CD4-positive, CD25-positive, alpha-beta regulatory T cell (primary cell): Measurements from ENCODE around the gene TIMM10. TPM values are rescaled to one million over a fixed set of nuclear protein-coding genes. Genes with fewer than 3 reads are reported as not detected.

Experiments
- ATAC-seq, 2 donors: fragments of 150-1000 bp; cut with Tn5 transposase; one replicate each; pipeline ENCODE4 v1.10.0; 2021; ENCODE audit warnings: low read depth in 2 of 2, moderate number of reproducible peaks in 2 of 2, moderate library complexity in 1 of 2
- DNase-seq, 3 donors: peaks; one replicate each; pipeline versions ENCODE4 v3.0.0 to v3.0.0-alpha.2; 2012 to 2022; ENCODE audit warnings: mixed read lengths in 1 of 3
- H3K27ac ChIP-seq: one replicate; pipeline ENCODE4 v1.7.0; 2013; ENCODE audit warnings: mild to moderate bottlenecking, low read length; ENCODE audit not compliant: insufficient read depth, poor library complexity, severe bottlenecking
- H3K27me3 ChIP-seq: one replicate; pipeline ENCODE4 v1.7.0; 2013; ENCODE audit warnings: low read length; ENCODE audit not compliant: control insufficient read depth, insufficient read depth
- H3K36me3 ChIP-seq: one replicate; pipeline ENCODE4 v1.7.0; 2013; ENCODE audit warnings: mild to moderate bottlenecking, low read length, moderate library complexity; ENCODE audit not compliant: control insufficient read depth, insufficient read depth
- H3K4me1 ChIP-seq: 2 replicates; pipeline ENCODE4 v1.7.0; 2013; ENCODE audit warnings: mild to moderate bottlenecking, low read length; ENCODE audit not compliant: insufficient read depth, control insufficient read depth, poor library complexity, severe bottlenecking
- H3K4me3 ChIP-seq: one replicate; pipeline ENCODE4 v1.7.0; 2013; ENCODE audit warnings: low read depth, mild to moderate bottlenecking, low read length, moderate library complexity
- H3K9me3 ChIP-seq, 2 experiments: 1 replicate in 1 of 2; 2 replicates in 1 of 2; pipeline ENCODE4 v1.7.0; 2013; ENCODE audit warnings: low read length in 2 of 2, mild to moderate bottlenecking in 1 of 2, moderate library complexity in 1 of 2; ENCODE audit not compliant: control insufficient read depth in 2 of 2
- H3K27ac Mint-ChIP-seq, 3 donors: one replicate each; pipeline ENCODE4 v1.8.0; 2020 to 2022; ENCODE audit warnings: mild to moderate bottlenecking in 3 of 3, mixed read lengths in 3 of 3, moderate library complexity in 2 of 3
- H3K27me3 Mint-ChIP-seq: one replicate; pipeline ENCODE4 v1.8.0; 2022; ENCODE audit warnings: mild to moderate bottlenecking, mixed read lengths
- H3K36me3 Mint-ChIP-seq: one replicate; pipeline ENCODE4 v1.8.0; 2020; ENCODE audit warnings: mixed read lengths
- H3K4me1 Mint-ChIP-seq, 4 donors: one replicate each; pipeline ENCODE4 v1.8.0; 2020 to 2022; ENCODE audit warnings: mixed read lengths in 4 of 4, mild to moderate bottlenecking in 1 of 4
- H3K4me3 Mint-ChIP-seq, 4 donors: one replicate each; pipeline ENCODE4 v1.8.0; 2020 to 2022; ENCODE audit warnings: mild to moderate bottlenecking in 4 of 4, mixed read lengths in 4 of 4, moderate library complexity in 3 of 4
- H3K9me3 Mint-ChIP-seq, 7 donors: one replicate each; pipeline ENCODE4 v1.8.0; 2020 to 2022; ENCODE audit warnings: mixed read lengths in 7 of 7, mild to moderate bottlenecking in 3 of 7, moderate library complexity in 2 of 7
- polyA plus RNA-seq, 4 donors: library from polyadenylated mRNA; unstranded; fragments of 300-500 nt; fragmentation: Illumina TruSeq; gene quantifications; one replicate each; pipeline ENCODE4 v1.2.3, GENCODE V29; 2021
- total RNA-seq: library from RNA; stranded (reverse); gene quantifications from one replicate; pipeline ENCODE4 v1.2.3, GENCODE V29; 2022

The TIMM10 gene
- total and polyA plus RNA-seq, 5 donors from 2014 or later: 21.2 to 84.7 (median 57.0) TPM

- H3K9me3 Mint-ChIP-seq: no peaks in the 10 kb centered on the region
- H3K27me3 Mint-ChIP-seq: no peaks in the 10 kb centered on the region
- H3K36me3 Mint-ChIP-seq: peaks cover 19% of the 10 kb centered on the region
- H3K36me3 ChIP-seq: peaks cover 29% of the 10 kb centered on the region
- no peaks in the 10 kb centered on the region for H3K4me1 Mint-ChIP-seq
- H3K27ac Mint-ChIP-seq: no peak overlapping the region
- no peaks in the 10 kb centered on the region for H3K9me3 ChIP-seq
- H3K27me3 ChIP-seq: no peaks in the 10 kb centered on the region
- ATAC-seq: no peak
- H3K27ac ChIP-seq: no peak overlapping the region
- H3K4me3 ChIP-seq: no peak overlapping the region
- no peaks in the 10 kb centered on the region for H3K4me1 ChIP-seq
- DNase-seq: no peak
- H3K4me3 Mint-ChIP-seq: no peak overlapping the region
Observed at GRCh38 chr11:57496109-57496820, 34.3 kb downstream of the TIMM10 start.

DNA sequence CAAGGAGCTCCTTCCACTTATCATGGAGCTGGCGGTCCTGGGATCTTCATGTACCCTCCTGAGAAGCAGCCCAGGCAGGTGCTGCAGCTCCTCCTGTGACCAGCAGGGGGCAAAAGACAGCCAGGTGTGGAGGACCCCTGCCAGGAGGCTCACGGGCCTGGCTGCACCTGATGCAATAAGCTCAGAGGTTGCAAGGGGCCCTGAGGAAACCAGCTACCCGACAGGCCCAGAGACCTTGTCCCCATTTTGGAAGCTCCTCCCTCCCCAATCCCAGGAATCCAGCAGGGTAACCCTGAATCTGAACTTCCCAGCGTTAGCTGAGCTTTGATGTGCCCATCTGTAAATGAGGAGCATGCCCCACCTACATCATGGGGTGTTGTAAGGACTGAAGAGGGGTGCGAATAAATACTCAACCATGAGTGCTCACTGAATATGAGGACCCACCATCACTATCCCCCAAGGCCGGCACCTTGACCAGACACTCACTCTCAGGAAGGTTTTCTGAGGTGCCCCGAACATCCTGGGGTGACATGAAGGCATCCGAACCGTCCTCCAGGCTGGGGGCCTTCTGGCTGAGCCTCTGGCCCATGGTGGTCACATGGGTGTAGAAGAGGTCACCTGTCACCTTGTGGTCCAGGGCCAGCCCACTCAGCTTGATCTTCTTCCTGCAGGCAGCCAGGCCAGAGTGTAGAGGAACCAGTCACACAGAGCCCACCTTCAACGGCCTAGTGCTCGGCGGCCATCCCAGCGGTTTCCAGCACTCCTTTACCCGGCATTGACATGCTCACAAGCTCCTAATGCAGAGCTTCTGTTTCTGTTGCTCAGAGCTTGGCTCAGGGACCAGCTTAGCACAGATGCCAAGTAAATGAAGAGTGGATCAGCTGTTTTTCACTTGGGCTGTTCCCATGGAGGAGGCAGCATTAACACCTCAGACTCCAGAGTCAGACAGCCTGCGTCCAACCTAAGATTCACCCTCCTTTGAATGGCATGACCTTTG is 36.7 kb downstream of the TIMM10 start:
- H3K4me3 Mint-ChIP-seq: no peak overlapping the region
- H3K36me3 Mint-ChIP-seq: peaks cover 32% of the 10 kb centered on the region
- peak overlapping the region in 1 of 3 donors; percentile 53 for H3K27ac Mint-ChIP-seq
- Histone ChIP-seq H3K4me1 (no peaks in the 10 kb centered on the region), H3K27ac (no peak overlapping the region), H3K4me3 (no peak overlapping the region), H3K9me3 (no peaks in the 10 kb centered on the region), H3K27me3 (no peaks in the 10 kb centered on the region), H3K36me3 (peaks cover 28% of the 10 kb centered on the region)
- no peaks in the 10 kb centered on the region for H3K4me1 Mint-ChIP-seq
- DNase-seq: peak; percentile 61 to 73 (median 71)
- ATAC-seq: peak; percentile 80 to 84
- H3K27me3 Mint-ChIP-seq: no peaks in the 10 kb centered on the region
- no peaks in the 10 kb centered on the region for H3K9me3 Mint-ChIP-seq

DNA sequence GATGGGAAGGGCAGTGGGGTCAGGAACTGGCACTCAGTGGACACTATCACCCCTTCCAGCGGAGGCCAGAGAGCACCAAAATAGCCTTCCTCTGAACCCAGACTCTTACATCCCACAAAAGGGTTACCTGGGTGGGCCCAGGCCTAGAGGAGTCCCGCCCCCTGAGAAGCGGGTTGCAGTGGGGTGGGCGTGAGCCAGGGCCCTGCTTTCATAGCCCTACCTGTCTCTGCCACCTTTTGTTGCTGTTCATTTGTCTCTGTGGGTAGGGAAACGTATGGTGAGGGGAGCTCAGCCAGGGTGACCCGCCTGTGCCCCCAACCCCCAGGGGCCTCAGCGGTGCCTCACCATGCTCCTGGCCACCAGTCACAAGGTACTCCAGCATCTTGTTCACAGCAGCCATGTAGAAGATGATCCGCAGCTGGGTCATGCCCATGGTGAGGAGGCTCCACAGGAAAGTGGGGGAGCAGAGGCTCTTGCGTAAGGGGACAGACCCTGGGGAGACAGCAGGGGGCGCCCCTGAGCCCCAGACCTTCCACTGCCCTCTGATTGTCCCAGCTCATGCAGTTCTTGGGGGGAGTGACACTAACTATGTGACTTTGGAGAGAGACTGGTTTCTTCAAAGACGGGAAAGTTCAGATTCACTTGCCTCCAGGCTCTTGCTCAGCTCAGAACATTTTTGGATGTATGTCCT is 39.0 kb downstream of the TIMM10 start:
- H3K27ac Mint-ChIP-seq: no peak overlapping the region
- ATAC-seq (no peak), DNase-seq (peak in 2 of 3 donors; percentile 15 to 66)
- Histone ChIP-seq H3K36me3 (peaks cover 35% of the 10 kb centered on the region), H3K27ac (no peak overlapping the region), H3K4me1 (no peaks in the 10 kb centered on the region), H3K4me3 (no peak overlapping the region), H3K27me3 (no peaks in the 10 kb centered on the region), H3K9me3 (no peaks in the 10 kb centered on the region)
- no peaks in the 10 kb centered on the region for H3K9me3 Mint-ChIP-seq
- H3K4me3 Mint-ChIP-seq: no peak overlapping the region
- no peaks in the 10 kb centered on the region for H3K4me1 Mint-ChIP-seq
- H3K27me3 Mint-ChIP-seq: no peaks in the 10 kb centered on the region
- H3K36me3 Mint-ChIP-seq: peaks cover 41% of the 10 kb centered on the region

DNA sequence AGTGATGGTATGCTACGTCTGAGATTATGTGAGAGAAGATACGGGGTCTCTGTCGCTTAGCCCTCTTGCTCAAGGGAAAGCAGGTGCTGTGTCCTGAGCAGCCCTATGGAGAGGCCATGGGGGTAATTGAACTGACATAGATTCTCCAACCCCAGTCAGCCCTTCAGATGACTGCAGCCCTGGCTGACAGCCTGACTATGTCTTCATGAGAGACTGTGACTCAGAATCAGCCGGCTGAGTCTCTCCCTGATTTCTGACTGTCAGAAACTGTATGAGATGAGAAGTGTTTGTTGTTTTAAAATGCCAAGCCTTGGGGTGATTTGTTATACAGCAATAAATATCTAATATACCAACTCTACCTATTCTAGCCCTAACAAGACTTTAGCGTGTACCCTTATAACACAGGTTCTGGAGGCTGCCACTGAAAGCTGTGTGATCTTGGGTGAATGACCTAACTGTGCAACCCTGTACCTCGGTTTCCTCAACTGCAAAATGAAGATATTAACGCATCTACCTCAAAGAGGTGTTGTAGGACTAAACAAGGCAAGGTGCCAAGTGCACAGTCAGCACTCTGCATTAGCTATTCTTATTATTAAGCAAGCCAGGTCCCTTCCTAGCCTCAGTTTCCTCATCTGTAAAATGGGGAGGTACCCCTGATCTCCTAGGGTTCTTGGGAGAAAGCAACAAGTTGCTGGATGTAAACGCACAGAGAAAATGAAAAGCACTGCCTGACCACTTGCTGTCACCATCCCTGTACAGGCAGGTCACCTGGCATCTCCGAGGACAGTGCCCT is 39.9 kb downstream of the TIMM10 start:
- no peak overlapping the region for H3K27ac Mint-ChIP-seq
- ATAC-seq (no peak), DNase-seq (no peak)
- no peaks in the 10 kb centered on the region for H3K4me1 ChIP-seq
- H3K9me3 ChIP-seq: no peaks in the 10 kb centered on the region
- H3K27ac ChIP-seq: no peak overlapping the region
- H3K27me3 Mint-ChIP-seq: no peaks in the 10 kb centered on the region
- no peaks in the 10 kb centered on the region for H3K9me3 Mint-ChIP-seq
- H3K27me3 ChIP-seq: no peaks in the 10 kb centered on the region
- H3K4me3 ChIP-seq: no peak overlapping the region
- peaks cover 38% of the 10 kb centered on the region for H3K36me3 ChIP-seq
- no peak overlapping the region for H3K4me3 Mint-ChIP-seq
- H3K4me1 Mint-ChIP-seq: no peaks in the 10 kb centered on the region
- peaks cover 40% of the 10 kb centered on the region for H3K36me3 Mint-ChIP-seq

DNA sequence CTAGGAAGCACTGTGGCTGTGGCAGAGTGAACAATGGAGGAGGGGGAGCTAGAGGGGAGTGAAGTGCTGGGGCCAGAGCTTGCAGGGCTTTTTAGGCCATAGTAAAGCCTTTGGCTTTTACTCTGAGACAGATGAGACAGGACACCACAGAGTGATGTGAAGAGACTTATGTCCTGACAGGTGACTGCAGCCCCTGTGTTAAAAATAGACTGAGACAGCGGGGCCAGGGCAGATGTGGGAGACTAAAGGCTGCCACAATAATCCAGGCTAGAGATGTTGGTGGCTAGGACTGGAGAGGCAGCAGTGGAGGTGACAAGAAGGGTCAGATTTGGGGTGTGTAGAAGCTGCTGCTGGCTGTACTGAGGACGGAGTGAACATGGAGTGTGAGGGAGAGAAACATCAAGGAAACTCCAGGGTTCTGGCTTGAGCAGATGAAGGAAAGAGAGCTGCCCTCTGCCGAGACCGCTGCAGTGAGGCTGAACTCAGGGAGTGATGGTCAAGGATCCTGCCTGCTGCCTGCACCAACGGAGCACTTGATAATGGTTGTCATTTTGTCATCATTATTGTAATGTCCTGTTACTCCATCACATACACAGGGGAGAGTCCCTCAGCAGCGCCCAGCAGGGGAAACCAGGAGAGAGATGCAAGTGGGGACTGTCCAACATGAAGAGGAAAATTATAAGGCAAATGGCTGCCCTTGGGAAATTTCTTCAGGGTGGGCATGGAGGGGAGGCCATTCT is 42.5 kb downstream of the TIMM10 start:
- Mint-ChIP-seq H3K9me3 (no peaks in the 10 kb centered on the region), H3K4me3 (no peak overlapping the region), H3K36me3 (peaks cover 54% of the 10 kb centered on the region), H3K27me3 (peaks cover 6% of the 10 kb centered on the region), H3K4me1 (peaks cover 0 to 7% (median 0%) of the 10 kb centered on the region in 4 donors), H3K27ac (peak overlapping the region in 2 of 3 donors; percentile 20 to 67)
- ATAC-seq (no peak), DNase-seq (no peak)
- H3K4me3 ChIP-seq: no peak overlapping the region
- no peak overlapping the region for H3K27ac ChIP-seq
- H3K27me3 ChIP-seq: peaks cover 5% of the 10 kb centered on the region
- H3K9me3 ChIP-seq: no peaks in the 10 kb centered on the region
- peaks cover 7% of the 10 kb centered on the region for H3K4me1 ChIP-seq
- peaks cover 53% of the 10 kb centered on the region for H3K36me3 ChIP-seq

GRCh38 chr11:57487021-57487778 is 43.4 kb downstream of the TIMM10 start:
- peaks cover 54% of the 10 kb centered on the region for H3K36me3 Mint-ChIP-seq
- H3K27ac Mint-ChIP-seq: peak overlapping the region in 1 of 3 donors; percentile 67
- H3K9me3 Mint-ChIP-seq: no peaks in the 10 kb centered on the region
- peaks cover 5% of the 10 kb centered on the region for H3K27me3 ChIP-seq
- H3K9me3 ChIP-seq: no peaks in the 10 kb centered on the region
- no peak overlapping the region for H3K27ac ChIP-seq
- peaks cover 12% of the 10 kb centered on the region for H3K27me3 Mint-ChIP-seq
- no peak for DNase-seq
- ATAC-seq: no peak
- H3K4me1 Mint-ChIP-seq: peaks cover 0 to 11% (median 0%) of the 10 kb centered on the region in 4 donors
- H3K4me3 Mint-ChIP-seq: no peak overlapping the region
- no peak overlapping the region for H3K4me3 ChIP-seq
- peaks cover 53% of the 10 kb centered on the region for H3K36me3 ChIP-seq
- peaks cover 16% of the 10 kb centered on the region for H3K4me1 ChIP-seq
